HG02943 (cell line): ENCODE results near the gene TFPT.
"Not testable (repeated sequence)": the region's sequence is repeated elsewhere in the genome, so short reads cannot be mapped to it uniquely, and the experiment has no call there.

ENCODE experiments used
- ATAC-seq: cut with Tn5 transposase; IDR thresholded peaks from one replicate; pipeline ENCODE4 v1.9.1; 2021; ENCODE audit warnings: mild to moderate bottlenecking, low read depth, moderate library complexity; ENCODE audit not compliant: unreplicated experiment

TFPT gene

GRCh38 chr19:54125713-54126112 lies 10.3 kb upstream of the TFPT start:
- ATAC-seq, result no peak

GRCh38 chr19:54124393-54124792 lies 8.9 kb upstream of the TFPT start:
- ATAC-seq, result no peak

- no peak for ATAC-seq
These were observed 8.2 kb upstream of the TFPT start for GRCh38 chr19:54123682-54124081.

GRCh38 chr19:54121259-54121658 lies 5.8 kb upstream of the TFPT start:
- ATAC-seq, result no peak

- no peak for ATAC-seq
These were observed 933 bp downstream of the TFPT start for GRCh38 chr19:54114340-54115108.

- ATAC-seq, result no peak
These were observed 5.8 kb downstream of the TFPT start for GRCh38 chr19:54109651-54110050.

GRCh38 chr19:54108496-54108895 lies 7.0 kb downstream of the TFPT start:
- ATAC-seq, result no peak

- no peak for ATAC-seq
These were observed 7.5 kb downstream of the TFPT start for GRCh38 chr19:54107876-54108490.

- ATAC-seq, result no peak
These were observed 8.7 kb downstream of the TFPT start for GRCh38 chr19:54106716-54107115.

GRCh38 chr19:54105796-54106195 lies 9.7 kb downstream of the TFPT start:
- ATAC-seq, result no peak

- no peak for ATAC-seq
These were observed 10.3 kb downstream of the TFPT start for GRCh38 chr19:54104998-54105715.

GRCh38 chr19:54102421-54103169 lies 12.9 kb downstream of the TFPT start, which contains the start of gene NDUFA3:
TSS of gene NDUFA3 (plus strand) at chr19:54102855. CDS start at chr19:54102879, 24 bp downstream.
- peak; percentile 91 for ATAC-seq

- ATAC-seq, result no peak
These were observed 14.9 kb downstream of the TFPT start, which contains the start of gene OSCAR for GRCh38 chr19:54100561-54100960. TSS of gene OSCAR (minus strand) at chr19:54100803. CDS start at chr19:54100792, 11 bp downstream.

GRCh38 chr19:54099903-54100255 lies 15.6 kb downstream of the TFPT start:
- ATAC-seq, result not testable (repeated sequence)

GRCh38 chr19:54099190-54099902 lies 16.1 kb downstream of the TFPT start:
- no peak for ATAC-seq

GRCh38 chr19:54096617-54097106 lies 18.8 kb downstream of the TFPT start:
- no peak for ATAC-seq

GRCh38 chr19:54095859-54096616 lies 19.4 kb downstream of the TFPT start:
- not testable (repeated sequence) for ATAC-seq

- no peak for ATAC-seq
These were observed 20.2 kb downstream of the TFPT start for GRCh38 chr19:54095136-54095858.
